HS-5 (cell line): ENCODE results near the gene ZNF608.

Experiments
- DNase-seq: peaks from one replicate; pipeline ENCODE4 v3.0.0-alpha.2; 2012; ENCODE audit warnings: low read depth

The ZNF608 gene, protein sequence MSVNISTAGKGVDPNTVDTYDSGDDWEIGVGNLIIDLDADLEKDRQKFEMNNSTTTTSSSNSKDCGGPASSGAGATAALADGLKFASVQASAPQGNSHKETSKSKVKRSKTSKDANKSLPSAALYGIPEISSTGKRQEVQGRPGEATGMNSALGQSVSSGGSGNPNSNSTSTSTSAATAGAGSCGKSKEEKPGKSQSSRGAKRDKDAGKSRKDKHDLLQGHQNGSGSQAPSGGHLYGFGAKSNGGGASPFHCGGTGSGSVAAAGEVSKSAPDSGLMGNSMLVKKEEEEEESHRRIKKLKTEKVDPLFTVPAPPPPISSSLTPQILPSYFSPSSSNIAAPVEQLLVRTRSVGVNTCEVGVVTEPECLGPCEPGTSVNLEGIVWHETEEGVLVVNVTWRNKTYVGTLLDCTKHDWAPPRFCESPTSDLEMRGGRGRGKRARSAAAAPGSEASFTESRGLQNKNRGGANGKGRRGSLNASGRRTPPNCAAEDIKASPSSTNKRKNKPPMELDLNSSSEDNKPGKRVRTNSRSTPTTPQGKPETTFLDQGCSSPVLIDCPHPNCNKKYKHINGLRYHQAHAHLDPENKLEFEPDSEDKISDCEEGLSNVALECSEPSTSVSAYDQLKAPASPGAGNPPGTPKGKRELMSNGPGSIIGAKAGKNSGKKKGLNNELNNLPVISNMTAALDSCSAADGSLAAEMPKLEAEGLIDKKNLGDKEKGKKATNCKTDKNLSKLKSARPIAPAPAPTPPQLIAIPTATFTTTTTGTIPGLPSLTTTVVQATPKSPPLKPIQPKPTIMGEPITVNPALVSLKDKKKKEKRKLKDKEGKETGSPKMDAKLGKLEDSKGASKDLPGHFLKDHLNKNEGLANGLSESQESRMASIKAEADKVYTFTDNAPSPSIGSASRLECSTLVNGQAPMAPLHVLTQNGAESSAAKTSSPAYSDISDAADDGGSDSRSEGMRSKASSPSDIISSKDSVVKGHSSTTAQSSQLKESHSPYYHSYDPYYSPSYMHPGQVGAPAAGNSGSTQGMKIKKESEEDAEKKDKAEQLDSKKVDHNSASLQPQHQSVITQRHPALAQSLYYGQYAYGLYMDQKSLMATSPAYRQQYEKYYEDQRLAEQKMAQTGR (N-terminal part only)

DNA sequence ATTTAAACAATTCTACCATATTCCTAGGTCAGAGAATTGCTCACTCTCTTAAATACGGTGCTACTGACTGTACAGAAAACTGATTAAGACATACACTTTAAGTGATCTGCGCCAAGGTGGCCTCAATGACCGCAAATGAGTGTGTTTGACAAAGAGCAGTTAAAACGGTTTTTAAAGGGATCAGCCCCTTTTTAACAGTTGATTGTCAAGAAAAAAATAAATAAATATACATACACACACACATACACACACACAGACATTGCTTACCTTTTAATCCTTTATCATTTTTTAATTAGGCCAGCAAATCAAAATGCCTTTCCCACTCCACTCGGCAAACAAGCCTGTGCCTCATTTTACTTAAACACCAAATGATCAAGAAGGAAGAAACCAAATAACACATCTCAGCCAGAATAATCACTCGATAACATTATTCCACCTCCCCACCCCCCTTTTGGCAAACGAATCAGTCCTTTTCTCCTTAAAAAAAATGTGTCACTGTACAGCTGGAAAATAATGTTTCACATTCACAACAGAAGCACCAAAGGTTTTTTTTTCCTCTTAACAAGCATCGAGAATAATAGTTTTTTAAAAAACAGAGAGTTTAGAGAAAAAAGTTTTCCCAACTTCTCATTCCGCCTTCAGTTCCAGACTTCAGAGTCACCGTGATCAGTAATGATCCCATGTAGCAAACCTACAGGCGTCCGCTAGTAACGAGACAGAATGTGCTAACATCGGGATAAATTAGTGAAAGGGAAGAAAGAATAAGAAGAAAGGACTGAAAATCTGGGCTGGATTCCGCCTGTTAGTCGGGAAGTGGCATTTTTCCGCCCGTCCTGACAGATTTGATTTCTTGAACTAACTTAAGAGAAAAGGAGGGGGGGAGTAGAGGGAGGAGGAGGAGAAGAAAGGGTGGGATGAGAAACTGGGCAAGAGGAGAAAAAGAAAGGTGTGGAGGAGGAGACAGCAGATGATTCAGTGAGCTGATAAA is at the start of gene ZNF608:
Gene ZNF608 (minus strand): TSS at position 712 of the 988 bp plus-strand sequence. CDS start 1,650 bp downstream, outside the sequence.
- DNase-seq: no peak

DNA sequence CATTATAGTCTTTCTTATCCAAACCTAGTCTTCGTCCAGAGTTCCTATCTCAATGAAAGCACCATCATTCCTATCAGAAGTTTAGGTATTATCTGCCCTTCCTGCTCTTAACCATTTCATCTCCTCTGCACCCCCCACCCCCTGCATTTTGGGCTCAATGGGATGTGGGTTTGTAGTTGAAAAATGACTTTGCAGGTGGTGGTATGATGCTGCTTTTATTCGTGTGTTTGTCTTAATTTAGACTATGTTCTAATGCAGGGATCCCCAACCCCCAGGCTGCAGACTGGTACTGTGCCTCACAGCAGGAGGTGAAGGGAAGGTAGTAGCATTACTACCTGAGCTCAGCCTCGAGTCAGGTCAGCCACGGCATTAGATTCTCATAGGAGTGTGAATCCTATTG is 49.4 kb upstream of the ZNF608 start:
- no peak for DNase-seq

DNA sequence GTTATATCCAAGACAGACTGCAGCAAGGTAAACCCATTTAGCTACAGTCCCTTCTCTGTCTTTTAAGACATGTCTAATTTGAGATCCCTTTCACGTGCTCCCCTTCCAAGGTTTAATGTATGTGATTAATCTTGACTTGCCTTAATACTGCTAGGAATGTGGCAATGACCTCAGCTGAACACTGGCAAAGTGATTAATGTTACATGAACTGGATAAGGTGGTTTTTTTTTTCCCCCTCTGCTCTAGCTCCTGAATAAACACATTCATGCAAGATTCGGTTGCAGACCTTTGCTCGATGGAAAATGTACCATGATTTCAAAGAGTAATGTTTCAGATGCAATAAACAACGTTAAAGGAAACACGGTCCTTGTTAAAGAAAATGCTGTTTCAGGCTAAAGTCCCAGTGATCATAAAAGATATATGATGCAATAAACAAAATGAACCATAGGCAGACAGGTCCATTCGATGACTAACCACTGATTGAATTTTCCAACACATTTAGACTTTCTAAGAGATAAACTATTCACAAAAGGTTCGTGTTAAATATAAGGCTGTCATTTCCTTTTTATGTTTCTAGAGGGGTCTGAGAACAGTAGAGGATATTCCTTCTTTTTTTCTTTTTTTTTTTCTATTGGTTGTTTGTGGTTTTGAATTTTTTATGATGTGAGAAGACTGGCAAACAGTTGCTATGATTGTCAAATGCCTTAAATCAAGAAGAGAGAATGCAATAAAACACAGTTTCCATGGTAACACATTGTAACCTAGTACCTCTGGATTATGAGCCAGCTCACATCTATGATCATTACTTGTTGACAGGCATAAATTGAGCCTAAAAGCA is 44.7 kb upstream of the ZNF608 start:
- DNase-seq: no peak

DNA sequence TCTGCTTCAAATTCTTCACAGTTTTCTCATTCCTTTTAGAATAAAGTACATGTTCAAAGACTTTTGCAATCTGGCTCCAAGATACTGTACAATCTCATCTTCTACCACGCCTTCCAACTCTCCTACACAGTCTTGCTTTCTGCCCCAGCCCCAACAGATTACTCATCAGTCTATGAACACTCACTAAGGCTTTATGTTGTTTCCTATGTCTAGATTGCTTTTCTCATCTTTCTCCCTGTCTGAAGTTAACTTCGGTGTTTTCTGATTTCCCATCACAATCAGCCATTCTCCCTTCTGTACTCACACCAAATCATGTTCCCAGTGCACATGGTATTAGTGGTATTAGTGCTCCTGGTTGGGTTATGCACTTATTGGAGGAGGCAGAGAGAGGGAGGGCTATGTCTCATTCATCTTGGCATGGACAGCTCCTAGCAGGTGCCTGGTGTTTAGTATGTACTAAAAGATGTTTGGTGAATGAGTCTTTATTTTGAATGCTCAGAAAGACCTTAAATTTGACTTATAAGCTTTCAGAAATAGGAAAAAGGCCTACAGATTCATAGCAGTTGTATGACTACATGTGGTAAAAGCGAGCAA is 44.0 kb upstream of the ZNF608 start:
- DNase-seq: no peak

DNA sequence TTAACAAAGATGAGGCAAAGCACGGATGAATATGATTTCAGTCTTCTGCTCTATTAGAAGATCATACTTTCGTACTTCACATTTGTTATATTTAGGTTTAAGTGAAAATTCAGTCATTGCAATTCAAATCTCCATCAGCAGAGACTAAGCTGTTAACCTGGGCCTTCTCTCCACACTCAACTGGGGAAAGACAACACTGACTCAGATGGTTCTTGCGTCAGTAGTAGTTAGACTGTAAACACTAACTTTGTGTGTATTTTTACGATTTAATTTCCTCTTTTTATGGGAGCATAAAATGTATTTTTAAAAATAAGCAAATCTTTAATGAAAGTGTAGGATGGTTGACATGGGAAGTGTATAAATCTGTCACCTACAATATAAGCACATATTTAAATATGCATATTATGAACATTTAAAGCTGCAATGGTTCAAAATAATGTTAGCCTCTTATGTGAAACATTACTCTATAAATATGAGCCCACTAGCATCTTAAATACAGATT is 42.7 kb upstream of the ZNF608 start:
- DNase-seq: no peak

DNA sequence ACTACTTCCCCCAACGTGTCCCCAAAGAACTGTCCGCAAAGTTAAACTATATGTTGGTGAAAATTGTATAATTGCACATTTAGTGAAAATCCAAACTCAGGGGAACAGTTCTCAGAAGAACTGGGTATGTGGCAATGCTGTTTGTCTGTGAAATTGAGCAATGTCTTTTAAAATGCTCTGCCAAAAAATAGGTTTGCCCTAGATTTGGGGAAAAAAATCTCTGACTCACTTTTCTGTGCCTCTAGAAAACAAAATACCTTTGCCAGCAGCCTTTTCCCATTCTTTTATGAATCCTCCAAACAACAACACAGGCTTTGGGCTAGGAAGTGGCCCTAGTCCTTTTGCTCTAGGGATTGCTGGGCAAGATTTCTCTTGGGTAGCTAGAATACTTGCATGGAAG is 37.4 kb upstream of the ZNF608 start:
- no peak for DNase-seq

DNA sequence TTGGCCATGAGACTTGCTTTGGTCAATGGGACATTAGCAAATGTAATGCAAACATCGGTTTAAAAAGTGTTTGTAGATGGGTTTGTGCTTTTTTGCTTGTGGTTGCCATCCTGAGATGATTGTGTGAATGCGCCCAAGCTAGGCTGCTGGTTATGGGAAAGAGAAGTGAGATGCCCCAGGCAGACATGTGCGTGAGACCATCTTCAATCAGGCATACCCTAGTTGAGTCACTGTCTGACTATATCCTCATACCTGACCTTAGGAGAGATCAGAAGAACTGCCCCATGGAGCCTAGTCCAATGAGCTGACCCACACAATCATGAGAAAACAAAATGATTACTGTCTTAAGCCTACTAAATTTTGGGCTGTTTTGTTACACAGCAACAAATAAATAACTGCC is 36.8 kb upstream of the ZNF608 start:
- DNase-seq: no peak

DNA sequence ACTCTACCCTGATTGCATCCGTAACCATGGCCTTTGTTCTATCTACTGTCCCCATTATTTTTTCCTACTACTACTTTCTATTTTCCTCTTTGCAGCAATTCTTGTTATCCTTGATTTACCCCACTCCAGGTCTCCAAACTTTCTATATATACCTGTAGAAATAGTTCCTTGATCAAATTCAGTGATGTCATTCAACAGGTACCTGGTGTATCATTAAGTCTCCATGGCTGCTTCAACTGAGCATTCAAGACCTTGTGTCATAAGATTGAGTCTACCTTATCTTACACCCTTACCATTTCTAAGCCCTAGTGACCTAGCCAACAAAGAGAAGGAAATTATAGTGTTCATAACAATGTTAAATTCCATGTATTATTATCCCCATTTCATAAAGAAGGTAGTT is 35.8 kb upstream of the ZNF608 start:
- no peak for DNase-seq

DNA sequence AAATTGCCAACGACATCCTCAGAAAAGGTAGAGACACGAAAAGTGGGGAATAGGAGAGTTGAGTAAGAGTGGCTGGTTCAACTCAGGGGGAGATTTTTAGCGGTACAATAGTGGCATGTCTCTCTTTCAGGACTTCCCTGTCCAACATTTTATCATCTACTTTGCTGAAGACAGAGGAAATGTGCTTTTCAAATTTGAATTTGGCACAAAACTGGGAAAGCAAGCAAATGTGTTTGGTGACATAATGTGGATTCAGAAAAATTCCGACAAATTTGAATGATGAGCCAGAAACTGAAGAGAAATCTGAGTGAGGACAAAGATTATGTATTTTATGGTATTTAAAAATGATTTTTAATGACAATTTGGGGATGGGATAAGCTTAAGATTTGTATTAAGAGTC is 33.6 kb upstream of the ZNF608 start:
- DNase-seq: no peak

DNA sequence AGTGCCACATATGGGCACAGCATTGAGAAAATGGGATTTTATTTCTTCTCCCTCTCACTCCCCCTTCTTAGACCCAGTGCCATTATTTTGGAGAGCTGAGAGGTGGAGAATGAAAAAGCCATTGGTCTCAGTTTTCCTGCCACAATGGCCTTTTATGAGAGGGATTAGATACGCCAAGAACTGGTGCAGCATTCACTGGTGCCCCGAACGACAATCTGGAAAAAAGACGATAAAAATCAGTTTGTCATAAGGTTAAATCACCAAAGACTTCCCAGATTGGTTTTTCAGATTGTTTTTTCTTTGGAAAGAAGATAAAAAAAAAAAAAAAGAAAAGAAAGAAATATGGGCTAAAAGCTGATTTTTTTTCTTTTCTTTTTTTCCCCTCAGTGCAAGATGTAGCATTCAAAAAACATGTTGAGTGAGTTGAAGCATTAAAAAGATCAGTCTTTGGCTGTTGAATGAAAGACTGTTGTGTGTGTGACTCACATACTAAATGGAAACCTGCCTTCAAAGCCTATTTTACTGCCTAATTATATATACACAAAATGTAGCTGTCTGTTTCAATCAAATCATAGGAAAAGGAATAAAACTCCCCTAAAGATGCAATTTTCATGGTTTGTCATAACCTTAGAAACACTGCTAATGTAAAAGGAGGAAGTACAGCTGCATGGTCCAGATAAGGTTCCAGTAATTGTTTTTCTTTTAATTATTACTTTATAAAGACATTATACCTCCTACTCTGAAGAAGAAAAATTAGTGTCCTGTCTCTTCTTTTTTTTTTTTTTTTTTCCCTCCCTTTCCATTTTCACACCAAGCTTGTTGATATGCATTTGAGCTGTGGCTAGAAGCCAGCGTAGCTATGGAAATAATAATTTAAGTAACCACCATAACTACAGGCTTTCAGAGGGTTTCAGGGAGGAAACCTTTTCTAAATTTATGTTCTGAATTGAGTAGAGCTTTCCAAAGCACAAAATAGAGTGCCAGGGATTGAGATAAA is 27.2 kb upstream of the ZNF608 start:
- no peak for DNase-seq

DNA sequence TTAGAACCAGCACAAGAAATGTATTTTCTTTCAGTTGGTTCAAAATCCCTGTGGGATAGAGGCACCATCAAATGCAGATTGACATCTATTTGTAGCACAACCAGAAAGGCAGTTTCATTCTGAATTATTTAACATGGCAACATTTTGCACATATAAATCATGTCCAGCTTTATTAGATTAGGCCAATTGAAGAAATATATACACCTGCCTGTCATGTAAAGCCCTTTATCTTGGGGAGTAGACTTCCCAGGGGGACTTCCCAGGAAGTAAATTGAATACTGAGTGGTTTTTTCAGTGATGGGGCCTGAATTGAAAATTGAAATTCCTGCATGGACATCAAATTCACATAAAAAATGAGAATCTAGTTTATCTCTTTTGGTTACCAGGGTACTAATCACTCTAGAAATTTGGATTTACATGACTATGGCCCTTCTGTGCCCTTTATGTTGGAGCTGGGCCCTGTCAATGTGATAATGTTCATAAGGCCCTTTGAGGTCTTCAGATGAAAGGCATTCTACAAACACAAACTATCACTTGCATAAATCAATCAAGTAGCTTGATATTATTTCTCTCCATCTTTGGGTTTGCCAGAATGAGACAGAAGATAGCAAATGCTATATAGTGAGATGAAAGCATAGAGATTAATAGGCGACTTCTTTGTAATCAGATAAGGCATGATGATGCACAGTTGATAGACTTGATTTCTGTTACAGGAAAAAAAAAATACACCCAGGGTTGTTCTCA is 26.2 kb upstream of the ZNF608 start:
- DNase-seq: no peak

DNA sequence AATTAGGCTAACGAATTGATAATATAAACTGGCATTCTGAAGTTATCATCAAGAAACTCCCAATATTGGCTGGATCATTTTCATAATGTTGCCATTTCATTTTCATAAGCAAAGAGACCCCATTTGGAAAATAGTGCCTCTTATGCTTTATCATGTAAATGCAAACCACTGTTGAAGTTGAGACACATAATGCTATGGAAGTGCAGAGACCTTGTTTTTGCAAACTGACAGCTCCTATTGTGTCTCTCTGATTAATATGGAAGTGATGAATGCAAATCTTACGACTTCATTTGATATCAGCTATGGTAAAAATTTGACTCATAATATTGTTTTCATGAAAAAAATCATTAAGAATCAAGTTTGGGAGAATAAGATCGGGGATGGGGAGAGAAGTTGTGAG is 25.3 kb upstream of the ZNF608 start:
- no peak for DNase-seq

DNA sequence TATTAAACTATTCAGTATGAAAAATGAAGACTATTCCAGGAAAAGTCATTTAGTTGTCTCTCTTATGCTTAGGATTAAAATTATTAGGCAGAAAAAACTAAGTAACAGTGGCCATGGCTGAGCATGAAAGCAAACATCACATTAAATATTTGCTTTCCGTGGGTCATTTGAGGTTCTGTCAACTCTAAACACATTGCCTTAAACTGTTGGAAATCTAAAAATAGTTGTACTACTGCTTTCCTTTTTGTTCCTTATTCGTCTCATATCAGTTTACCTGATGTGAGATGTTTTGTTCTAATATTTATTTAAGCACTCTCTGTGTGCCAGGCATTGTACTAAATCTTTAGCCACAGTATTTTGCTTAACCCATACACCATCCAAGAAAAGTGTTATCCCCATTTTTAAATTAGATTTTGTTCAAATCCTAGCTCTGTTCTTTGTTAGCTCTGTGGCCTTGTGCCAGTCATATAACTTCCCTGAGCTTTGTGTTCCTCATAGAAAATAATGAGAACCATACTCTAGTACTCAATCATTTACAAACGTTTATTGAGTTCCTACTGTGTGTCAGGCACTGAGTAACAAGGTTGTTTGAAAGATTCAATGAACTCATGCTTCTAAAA is 18.7 kb upstream of the ZNF608 start:
- no peak for DNase-seq

DNA sequence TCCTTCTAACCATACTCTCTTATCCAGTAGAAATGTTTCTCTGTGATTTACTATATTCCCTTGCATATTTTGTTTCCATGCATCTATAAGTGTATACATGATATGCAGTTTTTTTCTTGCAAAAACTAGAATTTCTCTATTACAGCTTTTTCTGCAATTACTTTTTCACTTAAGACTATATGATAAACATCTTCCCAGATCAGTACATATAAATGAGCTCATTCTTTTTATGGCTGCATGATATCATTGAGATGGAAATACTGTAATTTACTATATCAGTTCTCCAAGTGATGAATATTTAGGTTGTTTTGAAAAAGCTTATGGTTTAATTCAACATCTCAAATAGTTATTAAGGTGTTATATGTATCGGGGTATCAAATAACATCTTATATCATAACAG is 18.1 kb upstream of the ZNF608 start:
- DNase-seq: no peak

DNA sequence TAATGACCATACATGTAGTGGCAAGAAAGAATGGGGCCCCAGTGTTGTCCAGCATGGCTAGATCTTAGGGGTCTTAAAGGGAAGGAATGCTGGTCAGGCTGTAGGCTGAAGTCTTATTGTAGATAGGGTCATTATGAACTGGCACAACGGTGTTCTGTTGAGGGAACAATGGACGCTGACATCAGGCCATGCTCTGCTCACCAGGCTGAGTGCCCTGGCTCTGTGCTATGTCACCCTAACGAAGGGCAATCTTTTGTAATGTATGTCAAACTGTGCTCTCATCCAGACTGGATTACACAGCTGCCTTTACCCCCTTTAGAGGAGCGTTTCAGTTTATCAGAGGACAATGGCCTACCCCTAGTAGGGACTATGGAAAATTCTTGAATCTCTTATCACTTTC is 14.6 kb upstream of the ZNF608 start:
- no peak for DNase-seq

DNA sequence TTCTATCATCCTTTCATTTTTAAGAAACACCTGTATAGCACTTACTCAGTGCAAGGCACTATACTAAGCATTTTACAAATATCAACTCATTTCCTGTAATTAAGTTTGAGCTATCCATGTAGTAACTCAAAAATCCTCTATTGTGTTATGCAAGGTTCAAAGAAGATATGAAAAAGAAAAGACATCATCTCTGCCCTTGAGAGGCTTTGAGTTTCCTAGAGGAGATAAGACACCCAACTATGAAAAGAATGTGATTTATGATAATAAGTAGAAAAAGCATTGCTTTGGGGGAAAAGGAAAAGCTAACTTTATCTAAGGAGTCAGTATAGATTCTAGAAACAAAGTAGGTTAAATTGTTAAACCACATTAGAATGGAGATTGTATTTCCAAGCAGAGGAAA is 14.2 kb upstream of the ZNF608 start:
- no peak for DNase-seq

DNA sequence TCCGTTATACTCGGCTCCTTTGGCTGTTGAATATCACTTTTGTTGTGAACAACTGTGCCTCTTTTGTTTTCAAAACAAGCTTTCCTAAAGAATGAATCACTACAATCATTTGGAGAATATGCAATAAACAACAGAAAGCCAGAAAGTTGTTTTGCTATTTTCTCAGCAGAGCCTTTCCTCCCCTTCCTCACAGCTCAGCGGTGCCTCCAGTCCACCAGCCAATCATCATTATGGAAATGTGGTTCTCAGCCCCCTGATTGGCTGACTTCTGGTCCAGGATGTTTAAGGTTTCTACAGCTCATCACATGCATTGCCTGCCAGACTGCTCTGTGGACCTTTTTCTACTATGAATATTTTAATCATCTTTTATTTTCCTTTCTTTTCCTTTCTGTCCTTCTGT is 9.1 kb upstream of the ZNF608 start:
- DNase-seq: no peak

DNA sequence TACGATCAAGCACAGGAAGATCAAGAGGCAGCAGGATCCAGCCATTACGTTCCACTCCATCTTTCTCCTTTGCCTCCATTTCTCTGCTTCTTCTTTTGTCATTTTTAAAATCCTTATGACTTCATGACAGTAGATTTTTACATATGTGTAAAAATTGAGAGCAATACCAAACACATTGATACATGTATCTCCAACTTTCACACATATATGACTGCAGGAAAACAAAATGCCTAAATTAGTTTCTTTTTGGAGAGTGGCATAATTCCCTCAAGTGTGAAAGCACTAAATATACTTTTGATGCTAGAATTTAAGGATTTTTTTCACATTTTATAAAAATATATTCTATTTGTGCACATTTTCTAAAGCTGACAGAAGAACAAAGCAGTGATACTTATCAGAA is 8.6 kb upstream of the ZNF608 start:
- DNase-seq: no peak
